ENCODE data around the gene USP21.
"Not testable (repeated sequence)": the region's sequence is repeated elsewhere in the genome, so short reads cannot be mapped to it uniquely, and the experiment has no call there.

Gene USP21, protein sequence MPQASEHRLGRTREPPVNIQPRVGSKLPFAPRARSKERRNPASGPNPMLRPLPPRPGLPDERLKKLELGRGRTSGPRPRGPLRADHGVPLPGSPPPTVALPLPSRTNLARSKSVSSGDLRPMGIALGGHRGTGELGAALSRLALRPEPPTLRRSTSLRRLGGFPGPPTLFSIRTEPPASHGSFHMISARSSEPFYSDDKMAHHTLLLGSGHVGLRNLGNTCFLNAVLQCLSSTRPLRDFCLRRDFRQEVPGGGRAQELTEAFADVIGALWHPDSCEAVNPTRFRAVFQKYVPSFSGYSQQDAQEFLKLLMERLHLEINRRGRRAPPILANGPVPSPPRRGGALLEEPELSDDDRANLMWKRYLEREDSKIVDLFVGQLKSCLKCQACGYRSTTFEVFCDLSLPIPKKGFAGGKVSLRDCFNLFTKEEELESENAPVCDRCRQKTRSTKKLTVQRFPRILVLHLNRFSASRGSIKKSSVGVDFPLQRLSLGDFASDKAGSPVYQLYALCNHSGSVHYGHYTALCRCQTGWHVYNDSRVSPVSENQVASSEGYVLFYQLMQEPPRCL

DNA sequence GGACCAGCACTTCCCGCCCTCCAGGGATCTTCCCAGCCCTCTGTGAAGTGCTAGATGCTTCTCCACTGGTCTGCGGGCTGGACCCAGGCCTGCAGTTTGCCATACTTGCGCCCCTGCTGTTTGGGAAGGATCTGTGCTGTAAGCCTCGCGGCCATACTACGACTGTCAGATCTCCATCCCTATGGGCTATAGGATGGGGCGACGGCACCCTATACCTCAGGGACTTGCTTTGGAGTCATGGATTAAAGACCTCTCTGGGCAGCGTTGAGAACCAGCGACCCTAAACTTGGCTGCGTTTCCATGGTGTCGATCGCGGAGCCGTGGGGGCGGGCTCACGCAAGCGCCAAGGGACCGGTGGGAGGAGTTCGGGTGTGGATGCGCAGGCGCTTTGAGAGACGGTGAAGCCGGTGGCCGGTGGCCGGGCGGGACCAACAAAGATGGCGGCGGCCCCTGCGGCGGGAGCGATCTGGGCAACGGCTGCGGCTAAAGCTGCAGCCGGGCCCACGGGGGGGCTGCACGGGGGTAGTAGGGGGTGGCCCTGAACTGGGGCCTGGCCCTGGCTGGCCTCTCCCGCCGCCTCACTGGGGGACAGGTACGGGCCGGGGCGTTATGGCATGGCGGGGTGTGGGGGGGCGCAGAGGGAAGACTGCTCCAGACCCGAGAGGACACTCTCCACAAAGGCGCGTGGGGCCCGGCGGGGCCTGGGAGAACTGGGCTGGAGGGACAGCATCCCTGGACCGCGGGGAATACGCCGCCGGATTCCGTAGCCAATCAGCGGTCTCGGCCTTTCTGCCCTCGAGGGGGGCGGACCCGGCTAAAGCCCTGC lies at the start of gene USP21:
Gene USP21 (plus strand): TSS at position 414 of the 826 bp plus-strand sequence. CDS start 1,141 bp downstream, outside the sequence.
- ATAC-seq = peak; percentile 91

DNA sequence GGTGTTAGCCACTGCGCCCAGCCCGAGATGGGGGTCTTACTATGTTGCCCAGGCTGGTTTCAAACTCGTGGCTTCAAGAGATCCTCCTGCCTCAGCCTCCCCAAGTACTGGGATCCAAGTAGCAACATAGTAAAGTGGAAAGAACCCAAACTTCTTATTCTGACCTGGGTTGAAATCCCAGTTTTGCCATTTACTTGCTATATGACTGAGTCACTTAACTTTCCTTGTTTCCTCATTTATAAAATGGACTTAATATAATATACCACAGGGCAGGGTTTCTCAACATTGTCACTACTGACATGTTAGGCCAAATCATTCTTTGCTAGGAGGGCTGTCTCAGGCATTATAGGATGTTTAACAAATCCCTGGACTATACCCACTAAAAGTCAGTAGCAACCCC lies 48.2 kb upstream of the USP21 start:
- ATAC-seq = no peak

DNA sequence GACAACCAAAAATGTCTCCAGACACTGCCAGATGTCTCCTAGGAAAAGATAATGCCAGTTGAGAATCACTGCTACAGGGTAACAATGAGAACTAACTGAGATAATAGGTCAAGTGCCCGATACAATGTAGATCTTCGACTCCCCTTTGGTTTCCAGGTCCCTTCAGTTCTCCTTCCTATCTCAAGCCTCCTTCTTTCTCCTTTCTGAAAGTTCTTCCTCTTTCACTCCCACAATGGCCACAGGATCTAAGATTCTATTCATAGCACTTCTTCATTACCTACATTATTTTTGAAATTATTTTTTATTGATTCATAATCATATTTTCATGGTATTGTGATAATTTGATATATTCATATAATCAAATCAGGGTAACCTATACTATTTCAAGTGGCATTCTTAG lies 47.8 kb upstream of the USP21 start:
- no peak for ATAC-seq

DNA sequence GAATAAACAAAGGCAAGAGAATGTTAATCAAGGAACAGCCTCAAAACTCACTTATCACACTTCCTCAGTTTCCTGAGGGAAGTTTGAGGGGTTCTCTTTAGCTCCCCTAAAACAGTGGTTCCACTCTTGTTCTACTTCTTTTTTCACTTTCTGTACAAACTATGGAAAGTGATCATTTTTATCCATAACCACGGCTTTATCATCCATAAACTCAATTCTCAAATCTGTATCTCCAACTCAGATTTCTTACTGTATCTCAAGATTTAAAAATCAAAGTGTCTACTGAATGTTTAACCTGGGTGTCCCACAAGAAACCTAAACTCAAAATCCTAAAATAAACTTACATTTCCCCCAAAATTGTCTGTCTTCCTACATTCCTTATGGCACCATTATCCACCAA lies 45.4 kb upstream of the USP21 start:
- ATAC-seq = no peak

DNA sequence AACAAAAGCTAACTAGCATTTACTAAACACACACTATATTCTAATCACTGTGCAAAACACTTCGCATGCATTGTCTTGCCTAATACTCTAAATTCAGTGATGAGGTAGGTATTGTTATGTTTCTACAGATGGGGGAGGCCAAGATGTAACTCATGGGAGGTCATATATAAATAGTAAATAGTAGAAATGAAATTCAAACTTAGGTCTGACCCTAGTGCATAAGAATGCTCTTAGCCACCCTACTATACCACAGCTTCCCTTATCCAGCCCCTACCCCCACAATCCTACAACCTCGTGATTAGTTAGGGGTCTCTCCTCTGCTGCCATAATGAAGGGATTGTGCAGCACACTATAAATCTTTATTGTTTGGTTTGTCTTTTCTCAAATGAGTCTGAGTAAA lies 44.7 kb upstream of the USP21 start:
- no peak for ATAC-seq

DNA sequence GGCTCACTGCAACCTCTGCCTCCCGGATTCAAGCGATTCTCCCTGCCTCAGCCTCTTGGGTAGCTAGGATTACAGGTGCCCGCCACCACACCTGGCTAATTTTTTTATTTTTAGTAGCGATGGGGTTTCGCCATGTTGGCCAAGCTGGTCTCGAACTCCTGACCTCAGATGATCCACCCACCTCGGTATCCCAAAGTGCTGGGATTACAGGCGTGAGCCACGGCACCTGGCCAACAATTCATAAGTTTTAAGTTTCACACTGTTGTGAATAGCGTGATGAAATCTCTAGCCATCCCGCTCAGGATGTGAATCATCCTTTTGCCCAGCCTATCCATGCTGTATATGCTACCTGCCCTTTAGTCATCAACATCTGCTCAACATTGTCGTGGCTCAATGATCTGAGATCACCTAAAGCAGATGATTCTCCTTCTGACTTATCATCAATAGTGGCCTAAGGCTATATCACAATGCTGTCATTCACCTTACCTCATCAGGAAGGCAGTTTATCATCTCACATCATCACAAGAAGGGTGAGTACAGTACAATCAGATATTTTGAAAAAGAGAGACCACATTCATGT lies 44.1 kb upstream of the USP21 start:
- ATAC-seq = peak; percentile 80

DNA sequence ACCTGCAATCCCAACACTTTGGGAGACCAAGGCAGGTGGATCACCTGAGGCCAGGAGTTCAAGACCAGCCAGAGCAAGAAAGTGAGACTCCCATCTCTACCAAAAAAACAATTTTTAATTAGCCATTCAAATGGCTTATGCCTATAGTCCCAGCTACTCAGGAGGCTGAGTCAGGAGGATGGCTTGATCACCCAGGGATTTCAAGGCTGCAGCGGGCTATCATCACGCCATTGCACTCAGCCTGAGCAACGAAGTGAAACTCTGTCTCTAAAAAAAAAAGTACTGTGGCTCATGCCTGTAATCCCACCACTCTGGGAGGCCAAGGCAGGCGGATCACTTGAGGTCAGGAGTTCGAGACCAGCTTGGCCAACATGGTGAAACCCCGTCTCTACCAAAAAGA lies 43.3 kb upstream of the USP21 start:
- ATAC-seq = not testable (repeated sequence)

DNA sequence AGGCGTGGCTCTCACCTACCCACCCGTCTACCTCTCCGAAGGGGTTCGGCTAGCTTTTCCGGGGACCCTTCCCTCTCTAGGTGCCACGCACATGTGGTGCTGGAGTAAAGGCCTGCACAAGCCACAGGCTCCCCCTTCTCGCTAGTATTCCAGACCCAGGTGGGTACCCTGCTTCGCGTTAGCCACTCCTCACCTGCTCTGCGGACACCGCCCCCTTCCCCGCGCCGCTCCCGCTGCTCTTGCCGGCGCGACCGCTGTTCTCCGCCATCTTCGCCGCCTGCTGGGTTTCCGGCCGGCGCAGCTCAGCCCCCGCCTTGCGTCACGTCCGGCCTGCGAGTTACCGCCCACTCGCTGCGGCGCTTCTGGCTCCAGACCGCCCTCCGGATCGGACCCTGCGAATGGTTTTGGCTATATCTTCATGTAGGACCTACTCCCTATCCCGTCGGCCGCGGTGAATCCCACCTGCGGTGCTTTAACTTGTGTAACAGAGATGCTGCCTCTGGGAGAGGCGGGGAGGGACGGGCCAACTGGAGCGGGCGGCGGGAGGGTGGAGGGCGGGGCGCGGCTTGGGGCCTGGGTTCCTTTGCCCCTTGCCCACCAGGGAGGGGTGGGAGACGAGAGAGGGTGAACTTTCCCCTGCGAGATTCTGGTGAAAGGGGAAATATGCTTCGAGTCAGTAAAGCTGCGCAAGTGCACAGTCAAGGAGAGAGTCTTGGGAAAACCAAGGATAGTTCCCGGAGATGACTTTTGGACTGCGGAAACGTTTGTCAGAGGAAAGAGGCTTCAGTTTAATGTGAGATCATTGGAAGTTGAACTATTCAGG lies 41.3 kb upstream of the USP21 start, which contains the start of the genes NIT1 and PFDN2:
Gene NIT1 (plus strand): TSS at position 347 of the 823 bp plus-strand sequence. CDS start 72 bp downstream, at position 419.
Gene PFDN2 (minus strand): TSS at position 279 of the 823 bp plus-strand sequence. CDS start 11 bp downstream, at position 268.
- ATAC-seq = peak; percentile 56 to 59

DNA sequence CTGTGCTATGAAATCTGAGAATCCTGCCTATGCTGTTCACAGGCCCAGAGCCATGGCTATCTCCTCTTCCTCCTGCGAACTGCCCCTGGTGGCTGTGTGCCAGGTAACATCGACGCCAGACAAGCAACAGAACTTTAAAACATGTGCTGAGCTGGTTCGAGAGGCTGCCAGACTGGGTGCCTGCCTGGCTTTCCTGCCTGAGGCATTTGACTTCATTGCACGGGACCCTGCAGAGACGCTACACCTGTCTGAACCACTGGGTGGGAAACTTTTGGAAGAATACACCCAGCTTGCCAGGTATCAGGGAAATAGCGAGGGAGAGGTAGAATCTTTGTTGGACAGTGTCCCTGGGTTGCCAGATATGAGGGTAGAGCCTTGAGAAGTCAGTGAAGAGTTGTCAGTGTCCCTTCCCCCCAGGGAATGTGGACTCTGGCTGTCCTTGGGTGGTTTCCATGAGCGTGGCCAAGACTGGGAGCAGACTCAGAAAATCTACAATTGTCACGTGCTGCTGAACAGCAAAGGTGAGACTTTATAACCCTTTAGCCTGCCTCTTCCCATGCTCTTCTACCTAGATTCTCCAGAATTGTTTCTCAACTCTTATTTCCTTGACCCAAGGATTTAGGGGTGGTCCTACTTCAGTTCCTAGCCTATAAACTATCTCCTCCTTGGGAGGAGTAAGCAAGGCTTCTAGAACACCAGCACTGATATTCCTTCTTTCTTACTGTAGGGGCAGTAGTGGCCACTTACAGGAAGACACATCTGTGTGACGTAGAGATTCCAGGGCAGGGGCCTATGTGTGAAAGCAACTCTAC lies 40.0 kb upstream of the USP21 start:
- ATAC-seq = peak; percentile 49 to 58

DNA sequence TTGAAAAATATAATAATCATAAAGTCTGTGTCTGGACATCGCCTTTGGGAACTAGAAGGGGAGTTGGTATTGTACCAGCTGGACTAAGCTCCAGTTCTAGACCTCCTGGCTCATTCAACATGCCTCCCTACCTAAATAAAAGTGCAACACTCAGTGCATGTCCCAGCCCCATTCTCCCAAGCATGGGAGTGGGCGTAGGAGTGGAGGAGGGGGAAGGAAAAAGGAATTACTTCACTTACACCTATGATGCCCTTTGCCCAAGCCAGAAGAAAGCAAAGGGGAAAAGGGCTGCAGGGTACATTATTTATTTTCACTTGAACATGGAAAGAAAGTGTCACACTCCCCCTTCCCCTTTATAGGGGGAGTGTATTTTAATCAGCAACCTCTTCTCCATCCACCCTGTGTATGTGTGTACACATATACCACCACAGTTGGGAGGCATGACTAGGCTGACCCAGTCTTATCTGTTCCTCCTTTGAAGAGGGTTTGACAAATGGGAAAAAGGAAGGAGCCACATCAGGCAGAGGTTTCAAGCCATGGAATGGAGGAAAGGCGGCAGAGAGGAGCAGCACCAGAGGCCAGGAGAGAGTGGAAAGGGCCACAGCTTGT lies 38.2 kb upstream of the USP21 start:
- ATAC-seq = no peak

DNA sequence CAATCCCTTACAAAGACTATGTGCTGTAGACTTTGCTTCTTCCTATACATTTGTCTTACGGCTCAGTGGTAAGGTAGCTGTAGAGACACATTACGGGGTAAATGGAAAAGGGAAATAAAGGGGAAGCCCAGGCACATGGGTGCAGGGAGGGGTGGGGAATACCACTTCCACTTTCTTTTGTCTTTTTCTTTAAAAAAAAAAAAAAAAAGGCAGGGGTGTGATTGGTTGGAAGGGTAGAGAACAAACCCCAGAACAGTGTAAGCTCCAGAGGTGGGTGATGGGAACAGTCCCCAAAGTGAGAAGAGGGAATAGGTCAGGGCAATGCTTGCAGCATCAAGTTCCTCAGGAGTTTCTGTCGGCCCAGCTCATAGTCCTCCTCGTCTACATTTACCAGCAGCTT lies 37.5 kb upstream of the USP21 start:
- no peak for ATAC-seq

DNA sequence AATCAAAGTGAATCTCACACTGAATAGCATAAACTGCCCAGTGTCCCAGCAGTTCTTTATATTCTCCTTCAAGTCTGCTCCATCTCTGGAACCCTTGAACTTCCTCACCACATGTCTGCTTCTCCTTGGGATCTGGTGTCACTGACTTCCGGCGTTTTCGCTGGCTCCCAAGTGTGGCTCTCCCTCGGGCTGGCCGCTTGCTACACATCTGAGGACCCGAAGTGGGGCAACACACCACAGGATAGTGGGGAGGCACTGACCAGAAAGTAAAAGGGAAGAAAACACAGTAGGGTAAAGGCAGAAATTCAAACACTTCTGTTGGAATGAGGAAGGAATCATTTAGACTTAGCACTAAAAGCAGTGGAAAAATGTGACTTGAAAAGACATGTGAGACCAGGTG lies 36.3 kb upstream of the USP21 start:
- ATAC-seq = no peak

DNA sequence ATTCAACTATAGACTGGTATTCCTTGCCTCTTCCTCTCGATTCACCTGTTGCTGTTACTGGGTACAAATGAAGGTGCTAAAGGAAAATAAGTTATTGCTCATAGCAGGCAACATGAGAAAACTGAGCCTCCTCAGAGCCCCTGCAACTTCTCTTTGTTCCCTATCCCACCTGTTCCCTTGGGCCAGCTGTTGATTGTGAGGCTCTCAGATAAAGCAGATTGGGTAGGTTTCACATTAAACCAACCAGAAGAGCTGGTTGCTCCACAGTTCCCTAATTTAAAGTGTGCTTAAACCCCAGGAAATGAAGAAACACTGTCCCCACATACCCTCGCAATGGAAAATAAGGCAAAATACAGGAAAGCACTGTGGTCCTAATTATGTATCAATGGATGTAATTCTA lies 31.7 kb upstream of the USP21 start:
- ATAC-seq = no peak

DNA sequence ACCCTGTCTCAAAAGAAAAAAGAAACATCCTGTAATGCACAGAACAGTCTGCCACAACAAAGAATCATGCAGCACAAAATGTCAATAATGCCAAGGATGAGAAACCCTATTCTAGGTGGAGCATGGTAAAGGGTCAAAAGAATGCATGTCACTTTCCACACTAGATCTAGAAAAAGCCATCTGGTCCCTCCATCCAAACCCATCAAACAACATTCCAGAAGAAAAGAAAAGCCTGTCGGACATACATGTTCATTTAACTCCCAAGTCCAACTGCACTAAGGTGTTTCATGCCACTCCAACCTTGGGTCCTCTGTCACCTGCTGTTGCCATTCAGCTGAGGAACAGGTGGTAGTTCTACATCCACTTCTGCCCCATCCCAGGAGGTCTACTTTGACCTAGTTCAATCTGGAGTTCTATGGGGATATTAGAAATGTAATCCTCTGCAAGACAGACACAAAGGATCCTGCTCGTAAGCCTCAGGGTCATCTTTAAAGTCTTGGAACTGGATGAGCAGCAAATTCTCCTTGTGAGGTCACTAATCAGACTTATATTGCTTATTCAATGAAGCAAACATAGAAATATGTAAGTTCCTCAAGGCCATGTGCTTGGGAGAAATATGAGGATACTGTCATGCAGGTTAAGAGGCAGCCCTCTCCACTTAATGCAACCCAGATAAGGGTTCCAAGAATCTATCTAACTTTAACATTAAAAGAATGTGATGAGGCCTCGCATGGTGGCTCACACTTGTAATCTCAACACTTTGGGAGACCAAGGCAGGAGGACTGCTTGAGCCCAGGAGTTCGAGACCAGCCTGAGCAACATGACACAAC lies 30.5 kb upstream of the USP21 start:
- ATAC-seq = no peak

DNA sequence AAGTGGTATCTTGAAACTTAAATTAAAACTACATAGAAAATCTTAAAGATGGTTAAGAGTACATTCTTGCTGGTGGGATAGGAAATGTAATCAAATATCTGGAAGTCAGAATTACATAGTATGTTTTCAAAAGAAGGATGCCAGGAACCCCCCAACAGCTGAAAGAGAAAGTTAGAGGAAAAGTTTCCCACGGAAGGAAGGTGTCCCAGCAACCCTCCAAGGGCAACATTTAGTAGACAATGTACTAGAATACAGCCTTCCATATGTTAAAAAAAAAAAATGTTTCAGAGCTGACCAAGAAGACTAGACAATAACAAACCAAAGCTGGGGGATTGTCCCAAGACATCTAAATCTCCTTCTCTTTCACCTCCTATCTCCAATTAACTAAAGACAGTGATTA lies 29.0 kb upstream of the USP21 start:
- ATAC-seq = no peak

DNA sequence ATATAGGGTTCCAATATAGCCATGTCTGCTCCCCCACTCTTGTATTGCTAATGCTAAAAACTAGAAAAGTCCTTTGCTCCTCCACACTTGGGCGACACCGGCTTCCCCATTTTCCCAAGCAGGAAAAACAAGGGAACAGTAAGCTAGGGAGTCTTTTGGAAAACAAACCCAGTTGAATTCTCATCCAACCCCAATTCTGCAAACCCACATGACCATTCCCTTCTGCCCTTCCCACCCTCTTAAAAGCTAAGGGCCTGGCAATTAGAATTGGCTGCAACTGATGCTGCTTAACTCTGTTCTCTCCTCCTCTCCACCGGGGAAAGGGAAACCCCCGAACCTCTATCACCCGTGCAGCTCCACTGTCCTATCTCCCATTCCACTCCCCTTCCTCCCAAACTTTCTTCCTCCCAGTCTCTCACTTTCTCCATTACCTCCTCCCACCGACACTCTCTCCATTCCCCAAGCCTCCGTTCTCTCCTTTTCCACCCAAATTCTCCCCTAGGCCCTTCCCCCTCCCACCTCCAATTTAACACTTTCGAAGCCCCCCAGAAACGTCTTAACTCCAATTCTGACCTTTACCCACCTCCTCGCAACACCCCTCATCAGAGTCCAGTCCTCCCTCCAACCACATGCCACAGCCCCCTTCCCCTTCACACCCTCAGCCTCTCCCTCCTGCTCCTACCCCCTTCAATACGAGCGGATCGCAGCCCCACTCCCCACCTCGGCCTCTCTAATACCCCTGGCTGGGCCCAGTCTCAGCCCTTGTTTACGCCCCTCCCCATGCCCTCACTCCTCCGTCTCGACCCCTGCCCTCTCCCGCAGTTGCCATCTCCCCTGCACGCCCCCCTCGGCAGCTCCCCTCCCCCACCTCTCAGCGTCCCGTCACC lies 27.5 kb upstream of the USP21 start:
- no peak for ATAC-seq

DNA sequence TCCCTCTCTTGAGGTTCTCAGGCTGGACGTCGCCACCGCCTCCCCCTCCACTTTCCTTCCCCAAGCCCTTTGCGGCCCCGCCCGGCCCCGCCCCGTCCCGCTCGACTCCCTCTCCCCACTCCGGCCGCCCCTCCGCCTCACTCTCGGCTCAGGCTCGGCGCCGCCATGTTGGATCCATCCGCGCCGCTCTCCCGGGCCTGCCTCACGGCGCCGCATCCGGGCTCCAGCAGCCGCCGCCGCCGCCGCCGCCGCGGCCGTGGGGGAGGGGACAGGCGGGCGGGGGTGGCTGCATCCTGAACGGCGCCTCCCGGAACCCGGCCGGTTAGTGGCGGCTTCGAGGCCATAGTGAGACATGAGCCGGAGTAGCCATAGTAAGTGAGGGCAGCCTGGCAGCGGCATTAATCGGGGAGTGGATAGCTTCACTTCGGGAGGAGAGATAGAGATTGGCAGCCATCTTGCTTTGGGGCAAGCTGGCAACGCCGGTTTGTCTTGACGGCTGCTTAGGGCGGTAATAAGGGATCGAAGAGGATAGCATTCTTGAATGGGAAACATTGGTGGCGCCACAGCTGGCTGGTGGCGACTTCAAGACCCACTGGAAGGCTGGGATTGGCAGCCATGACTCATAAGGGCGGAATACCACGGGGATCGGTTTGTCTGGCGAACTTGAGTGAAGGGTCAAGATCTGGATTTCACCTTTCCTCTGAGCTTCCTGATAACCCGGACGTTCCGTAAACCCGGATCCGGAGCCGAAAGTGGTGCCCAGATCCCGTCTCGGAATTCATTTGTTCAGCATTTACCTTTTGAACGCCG lies 26.7 kb upstream of the USP21 start, which contains the start of gene DEDD:
Gene DEDD (minus strand): TSS at position 258 of the 810 bp plus-strand sequence. CDS start 8,205 bp downstream, outside the sequence.
- ATAC-seq = peak; percentile 96 to 97
